GM23248 (cell line): ENCODE results near the gene CEMIP.

Experiments used
- EZH2 ChIP-seq: fragments of 200-600 bp; sonication (generic); IDR thresholded peaks from 2 replicates; pipeline ENCODE4 v1.6.1; 2018; ENCODE audit warnings: antibody characterized with exemption, mild to moderate bottlenecking; ENCODE audit not compliant: insufficient read depth, poor library complexity, severe bottlenecking
- EZH2phosphoT487 ChIP-seq: fragments of 200-600 bp; sonication (generic); IDR thresholded peaks from 2 replicates; pipeline ENCODE4 v1.6.1; 2018; ENCODE audit warnings: antibody characterized with exemption, moderate library complexity, mild to moderate bottlenecking, low read depth; ENCODE audit not compliant: insufficient read depth

GRCh38 chr15:80732818-80733217, 46.4 kb upstream of the CEMIP start:
- TF ChIP-seq EZH2 (no peak), EZH2phosphoT487 (no peak)
